22Rv1 (cell line): ENCODE data around the gene ILF3.

Source experiments
- CTCF ChIP-seq: fragments of 450-650 bp; IDR thresholded peaks from 2 replicates; pipeline ENCODE4 v1.5.1; 2017; ENCODE audit warnings: mild to moderate bottlenecking
- ZFX ChIP-seq: fragments of 450-650 bp; IDR thresholded peaks from 2 replicates; pipeline ENCODE4 v1.6.1; 2017; ENCODE audit warnings: antibody characterized with exemption, borderline replicate concordance

DNA sequence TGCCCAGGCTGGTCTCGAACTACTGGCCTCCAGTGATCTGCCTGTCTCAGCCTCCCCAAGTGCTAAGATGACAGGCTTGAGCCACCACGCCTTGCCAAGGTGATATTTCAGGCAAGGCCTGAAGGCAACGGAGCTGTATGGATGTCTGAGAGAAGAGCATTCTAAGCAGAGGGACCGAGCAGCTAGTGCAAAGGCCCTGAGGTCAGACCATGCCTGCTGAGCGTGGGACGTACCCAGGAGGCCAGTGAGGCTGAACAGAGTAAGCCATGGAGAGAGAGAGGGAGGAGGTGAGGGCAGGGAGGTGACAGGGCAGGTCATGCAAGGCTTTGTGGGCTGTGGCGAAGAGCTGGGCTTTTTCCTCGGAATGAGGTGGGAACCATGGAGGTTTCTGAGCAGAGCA is 32.2 kb upstream of the ILF3 start:
- TF ChIP-seq CTCF: no peak
- TF ChIP-seq ZFX: no peak
